Activated CD8-positive, alpha-beta T cell treated with anti-CD3 and anti-CD28 coated beads for 36 hours (primary cell): Measurements from ENCODE around the gene CCDC180. TPM values are rescaled to one million over a fixed set of nuclear protein-coding genes. Genes with fewer than 3 reads are reported as not detected.
"Not testable (repeated sequence)": the region's sequence is repeated elsewhere in the genome, so short reads cannot be mapped to it uniquely, and the experiment has no call there.

Experiments
- ATAC-seq: fragments of 200-7000 bp; cut with Tn5 transposase; one replicate; pipeline ENCODE4 v1.10.0; 2021; ENCODE audit warnings: mild to moderate bottlenecking, moderate library complexity
- CTCF ChIA-PET: fragments of 350-600 bp; sonication (Branson Sonifier 250); formaldehyde crosslinking; loops from one replicate; lab custom pipeline; 2021; ENCODE audit warnings: antibody characterized with exemption; lab: Charles Lee
- POLR2A ChIA-PET: fragments of 350-600 bp; sonication (Branson Sonifier 250); formaldehyde crosslinking; loops from one replicate; lab custom pipeline; 2021; ENCODE audit warnings: antibody characterized with exemption; lab: Charles Lee
- DNase-seq: peaks from one replicate; pipeline ENCODE4 v3.0.0-alpha.2; 2020
- H3K27ac Mint-ChIP-seq: one replicate; pipeline ENCODE4 v1.8.0; 2021; ENCODE audit warnings: mild to moderate bottlenecking, mixed read lengths
- H3K27me3 Mint-ChIP-seq: one replicate; pipeline ENCODE4 v1.8.0; 2021; ENCODE audit warnings: mixed read lengths
- H3K36me3 Mint-ChIP-seq: one replicate; pipeline ENCODE4 v1.8.0; 2021; ENCODE audit warnings: low read depth, mixed read lengths
- H3K4me1 Mint-ChIP-seq: one replicate; pipeline ENCODE4 v1.8.0; 2021; ENCODE audit warnings: low read depth, mixed read lengths
- H3K4me3 Mint-ChIP-seq: one replicate; pipeline ENCODE4 v1.8.0; 2021; ENCODE audit warnings: mild to moderate bottlenecking, moderate library complexity, mixed read lengths
- H3K9me3 Mint-ChIP-seq: one replicate; pipeline ENCODE4 v1.8.0; 2021; ENCODE audit warnings: mixed read lengths
- intact Hi-C: fragments of 100-400 bp; cut with micrococcal nuclease; formaldehyde crosslinking; loops from one replicate; pipeline ENCODE4 v1.10.0; 2022
- total RNA-seq, 2 experiments: library from RNA; stranded (reverse); gene quantifications; one replicate each; pipeline ENCODE4 v1.2.3, GENCODE V29; 2021
- TF ChIP-seq, protein P1 (sequence below): fragments of 200-600 bp; IDR thresholded peaks from one replicate; pipeline ENCODE4 v1.8.0; 2022; ENCODE audit warnings: antibody characterized with exemption, mild to moderate bottlenecking

Gene CCDC180
- total RNA-seq, 2 experiments from 2014 or later: 1.5 to 3.2 TPM

DNA sequence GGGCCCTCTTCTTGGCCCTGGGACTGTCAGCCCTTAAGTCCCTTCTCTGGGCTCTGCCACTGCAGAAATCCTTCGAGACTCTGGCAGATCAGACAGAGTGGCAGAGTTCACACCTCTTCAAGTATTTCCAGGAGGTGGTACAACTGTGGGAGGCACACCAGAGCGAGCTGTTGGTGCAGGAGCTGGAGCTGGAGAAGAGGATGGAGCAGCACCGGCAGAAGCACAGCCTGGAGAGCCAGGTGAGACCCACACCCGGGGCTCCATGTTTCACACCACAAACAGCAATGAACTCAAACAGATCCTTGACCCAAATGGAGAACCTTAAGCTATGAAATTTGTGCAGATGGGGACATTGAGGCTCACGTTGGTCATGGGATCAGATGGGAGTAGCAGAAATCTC, 17.5 kb downstream of the CCDC180 start:
- ChIA-PET POLR2A (no interaction called here), CTCF (no interaction called here)
- H3K27me3 Mint-ChIP-seq: no peaks in the 10 kb centered on the region
- peaks cover 6% of the 10 kb centered on the region for H3K36me3 Mint-ChIP-seq
- H3K4me3 Mint-ChIP-seq: no peak overlapping the region
- TF ChIP-seq, protein P1, sequence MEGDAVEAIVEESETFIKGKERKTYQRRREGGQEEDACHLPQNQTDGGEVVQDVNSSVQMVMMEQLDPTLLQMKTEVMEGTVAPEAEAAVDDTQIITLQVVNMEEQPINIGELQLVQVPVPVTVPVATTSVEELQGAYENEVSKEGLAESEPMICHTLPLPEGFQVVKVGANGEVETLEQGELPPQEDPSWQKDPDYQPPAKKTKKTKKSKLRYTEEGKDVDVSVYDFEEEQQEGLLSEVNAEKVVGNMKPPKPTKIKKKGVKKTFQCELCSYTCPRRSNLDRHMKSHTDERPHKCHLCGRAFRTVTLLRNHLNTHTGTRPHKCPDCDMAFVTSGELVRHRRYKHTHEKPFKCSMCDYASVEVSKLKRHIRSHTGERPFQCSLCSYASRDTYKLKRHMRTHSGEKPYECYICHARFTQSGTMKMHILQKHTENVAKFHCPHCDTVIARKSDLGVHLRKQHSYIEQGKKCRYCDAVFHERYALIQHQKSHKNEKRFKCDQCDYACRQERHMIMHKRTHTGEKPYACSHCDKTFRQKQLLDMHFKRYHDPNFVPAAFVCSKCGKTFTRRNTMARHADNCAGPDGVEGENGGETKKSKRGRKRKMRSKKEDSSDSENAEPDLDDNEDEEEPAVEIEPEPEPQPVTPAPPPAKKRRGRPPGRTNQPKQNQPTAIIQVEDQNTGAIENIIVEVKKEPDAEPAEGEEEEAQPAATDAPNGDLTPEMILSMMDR: no peak
- ATAC-seq (no peak), DNase-seq (no peak)
- H3K4me1 Mint-ChIP-seq: no peaks in the 10 kb centered on the region
- H3K27ac Mint-ChIP-seq: no peak overlapping the region
- no peaks in the 10 kb centered on the region for H3K9me3 Mint-ChIP-seq
- intact Hi-C loops: no loop called here

DNA sequence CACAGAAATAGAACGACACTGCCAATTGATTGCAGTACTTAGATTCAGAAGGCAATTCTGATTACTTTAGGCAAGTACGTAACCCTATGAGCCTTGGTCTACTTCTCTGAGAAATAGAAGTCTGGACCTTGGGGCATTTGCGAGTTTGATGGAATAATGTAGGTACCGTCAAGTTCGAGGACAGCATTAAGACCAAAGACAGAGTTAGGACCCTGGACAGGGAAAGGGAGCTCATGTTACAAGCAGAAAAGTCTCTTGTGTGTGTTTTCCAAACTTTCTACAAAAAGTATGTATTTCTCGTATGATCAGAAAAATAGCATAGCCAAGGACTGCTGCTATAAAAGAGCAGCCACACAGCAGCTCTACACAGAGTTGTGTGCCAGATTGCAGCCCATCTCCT, 20.1 kb downstream of the CCDC180 start:
- H3K27ac Mint-ChIP-seq: no peak overlapping the region
- no peak for ATAC-seq
- intact Hi-C loops: no loop called here
- H3K4me1 Mint-ChIP-seq: no peaks in the 10 kb centered on the region
- ChIA-PET CTCF (interaction anchor here (1.3 to 1.5 kb wide), 2 partner anchors 8 to 60 kb away, joined by 3 to 5 read pairs; no protein-coding TSS in a partner anchor), POLR2A (no interaction called here)
- H3K36me3 Mint-ChIP-seq: peaks cover 11% of the 10 kb centered on the region
- peaks cover 2% of the 10 kb centered on the region for H3K9me3 Mint-ChIP-seq
- H3K27me3 Mint-ChIP-seq: no peaks in the 10 kb centered on the region
- H3K4me3 Mint-ChIP-seq: no peak overlapping the region
- TF ChIP-seq, protein P1: no peak
- no peak for DNase-seq

DNA sequence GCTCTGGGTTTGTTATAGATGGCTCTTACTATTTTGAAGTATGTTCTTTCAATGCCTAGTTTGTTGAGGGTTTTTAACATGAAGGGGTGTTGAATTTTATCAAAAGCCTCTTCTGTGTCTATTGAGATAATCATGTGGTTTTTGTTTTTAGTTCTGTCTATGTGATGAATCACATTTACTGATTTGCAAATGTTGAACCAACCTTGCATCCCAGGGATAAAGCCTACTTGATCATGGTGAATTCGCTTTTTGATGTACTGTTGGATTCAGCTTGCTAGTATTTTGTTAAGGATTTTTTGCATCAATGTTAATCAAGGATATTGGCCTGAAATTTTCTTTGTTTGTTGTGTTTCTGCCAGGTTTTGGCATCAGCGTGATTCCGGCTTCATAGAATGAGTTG, 25.5 kb downstream of the CCDC180 start:
- no peak overlapping the region for H3K27ac Mint-ChIP-seq
- intact Hi-C loops: no loop called here
- DNase-seq: no peak
- no peaks in the 10 kb centered on the region for H3K27me3 Mint-ChIP-seq
- peaks cover 7% of the 10 kb centered on the region for H3K9me3 Mint-ChIP-seq
- CTCF ChIA-PET: no interaction called here
- H3K4me1 Mint-ChIP-seq: no peaks in the 10 kb centered on the region
- POLR2A ChIA-PET: interaction anchor here (0.7 to 1.1 kb wide), 2 partner anchors 11 to 83 kb away, joined by 3 read pairs; no protein-coding TSS in a partner anchor
- TF ChIP-seq, protein P1: no peak
- peaks cover 44% of the 10 kb centered on the region for H3K36me3 Mint-ChIP-seq
- ATAC-seq: no peak
- no peak overlapping the region for H3K4me3 Mint-ChIP-seq

DNA sequence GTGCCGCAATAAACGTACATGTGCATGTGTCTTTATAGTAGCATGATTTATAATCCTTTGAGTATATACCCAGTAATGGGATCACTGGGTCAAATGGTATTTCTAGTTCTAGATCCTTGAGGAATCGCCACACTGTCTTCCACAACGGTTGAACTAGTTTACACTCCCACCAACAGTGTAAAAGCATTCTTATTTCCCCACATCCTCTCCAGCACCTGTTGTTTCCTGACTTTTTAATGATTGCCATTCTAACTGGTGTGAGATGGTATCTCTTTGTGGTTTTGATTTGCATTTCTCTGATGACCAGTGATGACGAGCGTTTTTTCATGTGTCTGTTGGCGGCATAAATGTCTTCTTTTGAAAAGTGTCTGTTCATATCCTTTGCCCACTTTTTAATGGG, 28.2 kb downstream of the CCDC180 start:
- H3K36me3 Mint-ChIP-seq: peaks cover 50% of the 10 kb centered on the region
- POLR2A ChIA-PET, H3K27ac Mint-ChIP-seq, ATAC-seq, H3K4me1 Mint-ChIP-seq, intact Hi-C loops, H3K27me3 Mint-ChIP-seq, H3K9me3 Mint-ChIP-seq, CTCF ChIA-PET, H3K4me3 Mint-ChIP-seq, DNase-seq: not testable (repeated sequence)

DNA sequence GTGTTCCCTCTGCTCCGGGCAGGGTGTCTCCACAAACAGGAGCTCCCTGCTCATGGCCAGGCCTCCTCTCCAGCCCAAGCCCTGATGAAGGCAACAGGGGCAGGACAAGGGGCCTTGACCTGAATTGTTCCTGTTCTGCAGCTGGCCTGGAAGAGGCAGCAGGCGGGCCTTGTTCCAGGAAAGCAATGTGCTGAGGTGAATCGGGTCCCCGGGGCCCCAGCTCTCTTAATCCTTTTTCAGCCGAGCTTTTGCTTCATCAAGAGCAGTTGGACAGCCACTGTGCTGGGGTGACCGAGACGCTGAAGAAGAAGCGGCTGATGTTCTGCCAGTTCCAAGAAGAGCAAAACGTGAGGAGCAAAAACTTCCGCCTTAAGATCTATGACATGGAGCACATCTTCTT, 41.4 kb downstream of the CCDC180 start:
- Mint-ChIP-seq H3K4me3 (no peak overlapping the region), H3K9me3 (no peaks in the 10 kb centered on the region), H3K36me3 (peaks cover 4% of the 10 kb centered on the region), H3K4me1 (peaks cover 5% of the 10 kb centered on the region), H3K27ac (no peak overlapping the region), H3K27me3 (no peaks in the 10 kb centered on the region)
- intact Hi-C loops: no loop called here
- TF ChIP-seq, protein P1: no peak
- ATAC-seq: no peak
- CTCF ChIA-PET: no interaction called here
- no peak for DNase-seq
- POLR2A ChIA-PET: no interaction called here

DNA sequence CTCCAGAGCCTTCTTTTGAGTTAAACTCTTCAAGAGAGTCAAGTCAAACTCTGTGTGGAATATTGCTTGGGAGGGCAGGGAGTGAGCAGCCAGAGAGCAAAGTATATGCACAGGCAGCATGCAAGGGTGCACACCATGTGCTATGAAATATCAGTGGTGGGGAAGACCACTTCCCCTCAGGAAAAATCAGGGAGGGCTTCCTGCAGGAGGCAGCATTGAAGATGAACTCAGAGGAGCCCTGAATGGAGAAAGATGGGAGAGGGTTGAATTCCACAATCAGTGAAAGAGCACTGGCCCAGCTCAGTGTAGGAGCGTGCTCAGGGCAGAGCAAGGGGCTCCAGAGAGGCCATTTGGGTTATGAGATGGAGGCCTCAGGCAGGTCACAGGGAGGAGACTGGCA, 41.9 kb downstream of the CCDC180 start:
- H3K4me3 Mint-ChIP-seq: no peak overlapping the region
- H3K27me3 Mint-ChIP-seq: no peaks in the 10 kb centered on the region
- no peak for ATAC-seq
- no peak for DNase-seq
- peaks cover 4% of the 10 kb centered on the region for H3K36me3 Mint-ChIP-seq
- POLR2A ChIA-PET: no interaction called here
- peaks cover 5% of the 10 kb centered on the region for H3K4me1 Mint-ChIP-seq
- H3K27ac Mint-ChIP-seq: no peak overlapping the region
- H3K9me3 Mint-ChIP-seq: no peaks in the 10 kb centered on the region
- intact Hi-C loops: no loop called here
- TF ChIP-seq, protein P1: no peak
- CTCF ChIA-PET: no interaction called here
